SK-N-SH (cell line): Measurements from ENCODE around the gene RAI14. TPM values are rescaled to one million over a fixed set of nuclear protein-coding genes. Genes with fewer than 3 reads are reported as not detected.
A peak's percentile ranks its signal among the peaks of the same experiment; 100 is the strongest.

Source experiments
- CTCF ChIA-PET: fragments of 300-600, 350-600 bp; formaldehyde crosslinking; extraction: SDS; loops from one replicate; lab custom pipeline; 2021; lab: Yijun Ruan, JAX
- POLR2A ChIA-PET: fragments of 350-600 bp; sonication (Branson Sonifier 250); formaldehyde crosslinking; extraction: SDS; loops from one replicate; lab custom pipeline; 2020; ENCODE audit warnings: antibody characterized with exemption, inconsistent platforms; lab: Yijun Ruan, JAX
- DNase-seq: peaks from one replicate; pipeline ENCODE4 v3.0.0; 2012
- H2AFZ ChIP-seq: fragments of 200-600 bp; sonication (generic); 2 replicates; pipeline ENCODE4 v1.8.1; 2016; ENCODE audit warnings: antibody characterized with exemption, mild to moderate bottlenecking, low read depth
- H3F3A ChIP-seq: fragments of 200-600 bp; sonication (generic); replicated peaks from 2 replicates; pipeline ENCODE3; 2016; ENCODE audit warnings: antibody characterized with exemption, mild to moderate bottlenecking; ENCODE audit not compliant: insufficient read depth
- H3K27ac ChIP-seq, 2 experiments: fragments of 200-500 bp in 1 of 2; fragments of 200-600 bp in 1 of 2; sonication (Bioruptor generic) in 1 of 2; sonication (generic), shearing (Covaris generic) in 1 of 2; 2 replicates each; pipeline versions ENCODE4 v1.5.1 to v1.6.1; 2014 to 2016; ENCODE audit warnings: low read depth in 2 of 2, inconsistent platforms in 1 of 2, low read length in 1 of 2, mild to moderate bottlenecking in 1 of 2, mixed read lengths in 1 of 2
- H3K27me3 ChIP-seq: fragments of 200-600 bp; sonication (generic), shearing (Covaris generic); 2 replicates; pipeline ENCODE4 v1.6.1; 2016; ENCODE audit warnings: mixed run types; ENCODE audit not compliant: insufficient read depth
- H3K36me3 ChIP-seq, 2 experiments: fragments of 200-500 bp in 1 of 2; fragments of 200-600 bp in 1 of 2; sonication (Bioruptor generic) in 1 of 2; sonication (generic) in 1 of 2; replicated peaks in 1 of 2; 2 replicates each; pipeline versions ENCODE3 to v1.5.1; 2014 to 2016; ENCODE audit warnings: low read length in 1 of 2, mild to moderate bottlenecking in 1 of 2; ENCODE audit not compliant: insufficient read depth in 2 of 2, control insufficient read depth in 1 of 2
- H3K4me1 ChIP-seq, 2 experiments: fragments of 200-500 bp in 1 of 2; fragments of 200-600 bp in 1 of 2; sonication (Bioruptor generic) in 1 of 2; sonication (generic), shearing (Covaris generic) in 1 of 2; 2 replicates each; pipeline versions ENCODE4 v1.5.1 to v1.6.1; 2014 to 2016; ENCODE audit warnings: low read depth in 1 of 2, low read length in 1 of 2, mixed run types in 1 of 2; ENCODE audit not compliant: insufficient read depth in 2 of 2, control insufficient read depth in 1 of 2
- H3K4me2 ChIP-seq: fragments of 200-600 bp; sonication (generic), shearing (Covaris generic); 2 replicates; pipeline ENCODE4 v1.6.1; 2017; ENCODE audit warnings: mixed run types
- H3K4me3 ChIP-seq, 2 experiments: fragments of 200-500 bp in 1 of 2; fragments of 200-600 bp in 1 of 2; sonication (Bioruptor generic) in 1 of 2; sonication (generic), shearing (Covaris generic) in 1 of 2; 2 replicates each; pipeline versions ENCODE4 v1.5.1 to v1.8.1; 2014 to 2016; ENCODE audit warnings: low read depth in 2 of 2, inconsistent platforms in 1 of 2, low read length in 1 of 2, mild to moderate bottlenecking in 1 of 2, mixed read lengths in 1 of 2, moderate library complexity in 1 of 2
- H3K79me2 ChIP-seq: fragments of 200-600 bp; sonication (generic); 2 replicates; pipeline ENCODE4 v1.8.1; 2017; ENCODE audit warnings: mild to moderate bottlenecking; ENCODE audit not compliant: insufficient read depth
- H3K9ac ChIP-seq: fragments of 200-600 bp; sonication (generic); 2 replicates; pipeline ENCODE4 v1.6.1; 2017; ENCODE audit warnings: mixed run types
- H3K9me2 ChIP-seq: fragments of 200-600 bp; sonication (generic); 2 replicates; pipeline ENCODE4 v1.6.1; 2017; ENCODE audit warnings: mixed run types
- H3K9me3 ChIP-seq: fragments of 200-600 bp; sonication (generic); 2 replicates; pipeline ENCODE4 v1.6.1; 2017; ENCODE audit warnings: mixed run types, mild to moderate bottlenecking, moderate library complexity
- H4K20me1 ChIP-seq: fragments of 200-600 bp; sonication (generic); 2 replicates; pipeline ENCODE4 v1.6.1; 2017; ENCODE audit warnings: mild to moderate bottlenecking, mixed run types; ENCODE audit not compliant: insufficient read depth
- ELF1 ChIP-seq: IDR thresholded peaks from 2 replicates; pipeline ENCODE4 v1.4.0; 2012
- EZH2phosphoT487 ChIP-seq: fragments of 200-600 bp; sonication (generic); IDR thresholded peaks from 2 replicates; pipeline ENCODE4 v1.6.1; 2017; ENCODE audit warnings: low read depth, mixed run types, mild to moderate bottlenecking, antibody characterized with exemption, moderate library complexity, borderline replicate concordance
- FOSL2 ChIP-seq: IDR thresholded peaks from 2 replicates; pipeline ENCODE4 v1.4.0; 2012; ENCODE audit warnings: low read depth, mild to moderate bottlenecking, moderate library complexity, borderline replicate concordance
- FOXJ3 ChIP-seq: sonication (generic); formaldehyde crosslinking; IDR thresholded peaks from 2 replicates; pipeline ENCODE4 v1.5.1; 2020; ENCODE audit warnings: mild to moderate bottlenecking, missing genetic modification reagents
- GATA2 ChIP-seq: sonication (generic); formaldehyde crosslinking; IDR thresholded peaks from 2 replicates; pipeline ENCODE4 v1.5.0; 2020; ENCODE audit warnings: mild to moderate bottlenecking, missing genetic modification reagents
- MAX ChIP-seq: IDR thresholded peaks from 2 replicates; pipeline ENCODE4 v1.4.0; 2012; ENCODE audit warnings: low read depth
- MEF2A ChIP-seq: IDR thresholded peaks from 2 replicates; pipeline ENCODE4 v1.4.0; 2012; ENCODE audit warnings: low read depth, borderline replicate concordance
- MXI1 ChIP-seq: IDR thresholded peaks from 2 replicates; pipeline ENCODE4 v1.6.1; 2012; ENCODE audit warnings: mild to moderate bottlenecking, low read depth, low read length, improper control_type of control experiment
- RAD21 ChIP-seq: IDR thresholded peaks from 2 replicates; pipeline ENCODE4 v1.6.1; 2012; ENCODE audit warnings: mild to moderate bottlenecking, low read length
- RCOR1 ChIP-seq: fragments of 150-350 bp; IDR thresholded peaks from 2 replicates; pipeline ENCODE4 v1.6.1; 2017; ENCODE audit warnings: antibody characterized with exemption, low read length
- SIN3A ChIP-seq: IDR thresholded peaks from 2 replicates; pipeline ENCODE4 v1.6.1; 2012; ENCODE audit warnings: low read depth, mild to moderate bottlenecking, low read length, moderate library complexity, borderline replicate concordance
- TAF1 ChIP-seq: IDR thresholded peaks from 2 replicates; pipeline ENCODE4 v1.6.1; 2012; ENCODE audit warnings: low read depth, mild to moderate bottlenecking, low read length, moderate library complexity, borderline replicate concordance
- TCF12 ChIP-seq: IDR thresholded peaks from 2 replicates; pipeline ENCODE4 v1.4.0; 2012
- TEAD4 ChIP-seq: IDR thresholded peaks from 2 replicates; pipeline ENCODE4 v1.4.0; 2012; ENCODE audit warnings: mild to moderate bottlenecking, borderline replicate concordance; ENCODE audit not compliant: insufficient read depth
- USF1 ChIP-seq: IDR thresholded peaks from 2 replicates; pipeline ENCODE4 v1.4.0; 2012; ENCODE audit warnings: low read depth, borderline replicate concordance
- WGBS: methylation state at CpG from one replicate; pipeline ENCODE4 v1.1.6; 2017; ENCODE audit warnings: low lambda C conversion rate; 5-methylcytosine and 5-hydroxymethylcytosine counted together
- polyA plus RNA-seq, 3 experiments: library from polyadenylated mRNA; depleted of rRNA; stranded (reverse); fragments of >200 nt; gene quantifications; 2 replicates each; pipeline ENCODE4 v1.2.3, GENCODE V29; 2012
- TF ChIP-seq, protein P1 (sequence below): fragments of 200-600 bp; sonication (generic); IDR thresholded peaks from 2 replicates; pipeline ENCODE4 v1.6.1; 2017; ENCODE audit warnings: antibody characterized with exemption, mild to moderate bottlenecking, moderate library complexity
- TF ChIP-seq, protein P2 (sequence below): IDR thresholded peaks from 2 replicates; pipeline ENCODE4 v1.4.0; 2012; ENCODE audit warnings: low read depth, borderline replicate concordance
- TF ChIP-seq, protein P3 (sequence below): fragments of 150-350 bp; IDR thresholded peaks from 2 replicates; pipeline ENCODE4 v1.6.1; 2016; ENCODE audit warnings: mild to moderate bottlenecking, low read depth, low read length

Gene RAI14
- polyA plus RNA-seq, 1 of the 3 experiments (the other 2 are of a cell fraction), result 53.2 TPM

DNA sequence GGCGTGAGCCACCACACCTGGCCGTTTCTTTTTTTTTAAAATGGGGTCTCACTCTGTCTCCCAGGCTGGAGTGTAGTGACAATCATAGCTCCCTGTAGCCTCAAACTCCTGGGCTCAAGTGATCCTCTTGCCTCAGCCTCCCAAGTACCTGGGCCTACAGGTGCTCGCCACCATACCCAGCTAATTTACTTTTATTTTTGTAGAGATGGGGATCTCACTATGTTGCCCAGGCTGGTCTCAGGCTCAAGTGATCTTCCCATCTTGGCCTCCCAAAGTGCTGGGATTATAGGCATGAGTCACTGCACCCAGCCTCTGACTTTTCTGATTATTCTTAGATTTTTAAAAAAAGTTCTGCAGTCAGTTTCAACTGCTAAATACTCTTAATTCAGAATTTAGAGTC, 21.3 kb downstream of the RAI14 start:
- peak overlapping the region in 1 of 2 experiments; percentile 94; a peak in 2 of 4 replicates for H3K27ac ChIP-seq
- no peak overlapping the region for H2AFZ ChIP-seq
- H3K27me3 ChIP-seq, result no peaks in the 10 kb centered on the region
- no peaks in the 10 kb centered on the region for H3K9me3 ChIP-seq
- H4K20me1 ChIP-seq, result peaks cover 30% of the 10 kb centered on the region
- no peak overlapping the region for H3K4me2 ChIP-seq
- H3F3A ChIP-seq, result peaks cover 31% of the 10 kb centered on the region
- peaks cover 0 to 23% of the 10 kb centered on the region in 2 experiments; a peak in 3 of 4 replicates for H3K4me1 ChIP-seq
- no peak for DNase-seq
- no peak overlapping the region for H3K9ac ChIP-seq
- H3K36me3 ChIP-seq, result peaks cover 0 to 12% of the 10 kb centered on the region in 2 experiments
- no peak for TF ChIP-seq RCOR1
- TF ChIP-seq GATA2 (CRISPR knock-in tag), result no peak
- no peak for TF ChIP-seq MEF2A
- no peak for TF ChIP-seq FOXJ3 (CRISPR knock-in tag)
- 0 out of 2 replicates have a peak, but pooled peaks have one; percentile 4 for TF ChIP-seq FOSL2
- WGBS, result 66% methylated on average over 3 of the region's 3 CpGs
- ChIA-PET POLR2A (no interaction called here), CTCF (no interaction called here)
- no peaks in the 10 kb centered on the region for H3K9me2 ChIP-seq
- H3K4me3 ChIP-seq, result no peak overlapping the region
- peaks cover 96% of the 10 kb centered on the region for H3K79me2 ChIP-seq

GRCh38 chr5:34680896-34681295, 24.8 kb downstream of the RAI14 start:
- H3K79me2 ChIP-seq, result peaks cover 100% of the 10 kb centered on the region
- CTCF ChIA-PET, result no interaction called here
- POLR2A ChIA-PET, result no interaction called here
- H3K9me2 ChIP-seq, result no peaks in the 10 kb centered on the region
- no peaks in the 10 kb centered on the region for H3K9me3 ChIP-seq
- peaks cover 57% of the 10 kb centered on the region for H4K20me1 ChIP-seq
- no peaks in the 10 kb centered on the region for H3K27me3 ChIP-seq
- H3F3A ChIP-seq, result peaks cover 30% of the 10 kb centered on the region
- WGBS, result 66% methylated on average over 2 of the region's 2 CpGs
- H3K27ac ChIP-seq, result peak overlapping the region in 1 of 2 experiments; percentile 25; a peak in 1 of 4 replicates
- DNase-seq, result no peak
- H3K9ac ChIP-seq, result no peak overlapping the region; the same call in 1 of the 2 replicates
- H3K36me3 ChIP-seq, result peaks cover 0 to 12% of the 10 kb centered on the region in 2 experiments
- no peak overlapping the region for H3K4me3 ChIP-seq
- no peak overlapping the region for H2AFZ ChIP-seq
- no peak overlapping the region for H3K4me2 ChIP-seq
- H3K4me1 ChIP-seq, result peaks cover 0 to 35% of the 10 kb centered on the region in 2 experiments; a peak in 3 of 4 replicates
- TF ChIP-seq TEAD4 (no peak), GATA2 (CRISPR knock-in tag) (no peak), MAX (no peak), ELF1 (no peak), RAD21 (no peak), SIN3A (no peak), EZH2phosphoT487 (no peak), MXI1 (no peak), FOSL2 (no peak), TCF12 (no peak), USF1 (no peak), TAF1 (no peak)
- TF ChIP-seq, protein P1, sequence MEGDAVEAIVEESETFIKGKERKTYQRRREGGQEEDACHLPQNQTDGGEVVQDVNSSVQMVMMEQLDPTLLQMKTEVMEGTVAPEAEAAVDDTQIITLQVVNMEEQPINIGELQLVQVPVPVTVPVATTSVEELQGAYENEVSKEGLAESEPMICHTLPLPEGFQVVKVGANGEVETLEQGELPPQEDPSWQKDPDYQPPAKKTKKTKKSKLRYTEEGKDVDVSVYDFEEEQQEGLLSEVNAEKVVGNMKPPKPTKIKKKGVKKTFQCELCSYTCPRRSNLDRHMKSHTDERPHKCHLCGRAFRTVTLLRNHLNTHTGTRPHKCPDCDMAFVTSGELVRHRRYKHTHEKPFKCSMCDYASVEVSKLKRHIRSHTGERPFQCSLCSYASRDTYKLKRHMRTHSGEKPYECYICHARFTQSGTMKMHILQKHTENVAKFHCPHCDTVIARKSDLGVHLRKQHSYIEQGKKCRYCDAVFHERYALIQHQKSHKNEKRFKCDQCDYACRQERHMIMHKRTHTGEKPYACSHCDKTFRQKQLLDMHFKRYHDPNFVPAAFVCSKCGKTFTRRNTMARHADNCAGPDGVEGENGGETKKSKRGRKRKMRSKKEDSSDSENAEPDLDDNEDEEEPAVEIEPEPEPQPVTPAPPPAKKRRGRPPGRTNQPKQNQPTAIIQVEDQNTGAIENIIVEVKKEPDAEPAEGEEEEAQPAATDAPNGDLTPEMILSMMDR, result no peak
- TF ChIP-seq, protein P2, sequence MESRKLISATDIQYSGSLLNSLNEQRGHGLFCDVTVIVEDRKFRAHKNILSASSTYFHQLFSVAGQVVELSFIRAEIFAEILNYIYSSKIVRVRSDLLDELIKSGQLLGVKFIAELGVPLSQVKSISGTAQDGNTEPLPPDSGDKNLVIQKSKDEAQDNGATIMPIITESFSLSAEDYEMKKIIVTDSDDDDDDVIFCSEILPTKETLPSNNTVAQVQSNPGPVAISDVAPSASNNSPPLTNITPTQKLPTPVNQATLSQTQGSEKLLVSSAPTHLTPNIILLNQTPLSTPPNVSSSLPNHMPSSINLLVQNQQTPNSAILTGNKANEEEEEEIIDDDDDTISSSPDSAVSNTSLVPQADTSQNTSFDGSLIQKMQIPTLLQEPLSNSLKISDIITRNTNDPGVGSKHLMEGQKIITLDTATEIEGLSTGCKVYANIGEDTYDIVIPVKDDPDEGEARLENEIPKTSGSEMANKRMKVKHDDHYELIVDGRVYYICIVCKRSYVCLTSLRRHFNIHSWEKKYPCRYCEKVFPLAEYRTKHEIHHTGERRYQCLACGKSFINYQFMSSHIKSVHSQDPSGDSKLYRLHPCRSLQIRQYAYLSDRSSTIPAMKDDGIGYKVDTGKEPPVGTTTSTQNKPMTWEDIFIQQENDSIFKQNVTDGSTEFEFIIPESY, result no peak
- TF ChIP-seq, protein P3, sequence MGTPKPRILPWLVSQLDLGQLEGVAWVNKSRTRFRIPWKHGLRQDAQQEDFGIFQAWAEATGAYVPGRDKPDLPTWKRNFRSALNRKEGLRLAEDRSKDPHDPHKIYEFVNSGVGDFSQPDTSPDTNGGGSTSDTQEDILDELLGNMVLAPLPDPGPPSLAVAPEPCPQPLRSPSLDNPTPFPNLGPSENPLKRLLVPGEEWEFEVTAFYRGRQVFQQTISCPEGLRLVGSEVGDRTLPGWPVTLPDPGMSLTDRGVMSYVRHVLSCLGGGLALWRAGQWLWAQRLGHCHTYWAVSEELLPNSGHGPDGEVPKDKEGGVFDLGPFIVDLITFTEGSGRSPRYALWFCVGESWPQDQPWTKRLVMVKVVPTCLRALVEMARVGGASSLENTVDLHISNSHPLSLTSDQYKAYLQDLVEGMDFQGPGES, result no peak
